Thoracic aorta (tissue), 2 donors: Measurements from ENCODE around the gene ATRN. TPM values are rescaled to one million over a fixed set of nuclear protein-coding genes. Genes with fewer than 3 reads are reported as not detected.
"Not testable (repeated sequence)": the region's sequence is repeated elsewhere in the genome, so short reads cannot be mapped to it uniquely, and the experiment has no call there.

Source experiments
- ATAC-seq: fragments of 150-250 bp; one replicate; pipeline ENCODE4 v1.8.0; 2017; ENCODE audit warnings: low read depth; ENCODE audit not compliant: insufficient number of reproducible peaks, low FRiP score
- DNase-seq: peaks from one replicate; pipeline ENCODE4 v3.0.0-alpha.2; 2020; ENCODE audit warnings: low spot score
- H3K27ac ChIP-seq, 2 donors: fragments of 200-600 bp; sonication (generic); 1 replicate in 1 of 2; 2 replicates in 1 of 2; pipeline ENCODE4 v1.5.1; 2016; ENCODE audit warnings: mild to moderate bottlenecking in 2 of 2, moderate library complexity in 2 of 2
- H3K27me3 ChIP-seq: fragments of 200-600 bp; sonication (generic); replicated peaks from 2 replicates; pipeline ENCODE4 v1.6.0; 2016; ENCODE audit warnings: mild to moderate bottlenecking; ENCODE audit not compliant: insufficient read depth
- H3K36me3 ChIP-seq: fragments of 200-600 bp; sonication (generic); one replicate; pipeline ENCODE4 v1.5.1; 2016
- H3K4me1 ChIP-seq, 2 donors: fragments of 200-600 bp; sonication (generic); 1 replicate in 1 of 2; 2 replicates in 1 of 2; pipeline versions ENCODE4 v1.5.1 to v1.6.0; 2016; ENCODE audit warnings: low read depth in 2 of 2, mild to moderate bottlenecking in 1 of 2; ENCODE audit not compliant: control insufficient read depth in 1 of 2
- H3K4me3 ChIP-seq: fragments of 200-600 bp; sonication (generic); 2 replicates; pipeline ENCODE4 v1.5.1; 2016; ENCODE audit warnings: mild to moderate bottlenecking
- H3K9me3 ChIP-seq: fragments of 200-600 bp; sonication (generic); 2 replicates; pipeline ENCODE4 v1.5.1; 2016
- CTCF ChIP-seq: fragments of 200-600 bp; sonication (generic); IDR thresholded peaks from one replicate; pipeline ENCODE4 v1.5.1; 2019; ENCODE audit warnings: antibody characterized with exemption
- total RNA-seq, 2 donors: library from RNA; depleted of rRNA; stranded (reverse); fragments of >200 nt; gene quantifications; one replicate each; pipeline versions ENCODE4 v1.1.0 to v1.2.3, GENCODE V29; 2016

Gene ATRN
- total RNA-seq, result 10 to 100 TPM; 25.0 to 32.9 TPM

- Histone ChIP-seq H3K4me1 (peaks cover 22 to 26% of the 10 kb centered on the region in 2 donors), H3K27me3 (no peaks in the 10 kb centered on the region), H3K4me3 (peak within 1 kb of the TSS; percentile 97), H3K36me3 (no peaks in the 10 kb centered on the region), H3K9me3 (no peaks in the 10 kb centered on the region), H3K27ac (peak within 1 kb of the TSS; percentile 70 to 82)
- ATAC-seq (peak; percentile 73), DNase-seq (peak; percentile 75)
- no peak for TF ChIP-seq CTCF
These were observed at the start of gene ATRN for GRCh38 chr20:3470627-3471396. ATRN (plus strand) TSS chr20:3471018; CDS start chr20:3471108, 90 bp downstream.

DNA sequence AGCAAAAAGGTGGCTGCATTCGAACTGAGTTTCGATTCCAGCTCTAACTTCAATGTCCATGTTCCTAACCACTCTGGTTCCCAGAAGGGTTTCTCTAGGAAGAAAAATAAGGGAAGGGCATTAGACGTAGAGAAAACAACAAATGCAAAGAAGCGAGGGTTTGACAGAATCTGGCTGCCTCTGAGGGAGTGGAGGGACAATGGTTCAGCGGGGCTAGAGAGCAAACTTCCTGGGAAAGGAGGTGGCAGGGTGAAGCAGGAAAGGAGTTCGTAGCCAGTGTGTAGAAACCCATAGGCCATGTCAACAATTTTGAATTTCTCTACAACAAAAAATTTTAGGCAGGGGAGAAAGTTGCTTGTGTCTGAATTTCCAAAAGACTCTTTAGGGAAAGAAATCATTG lies 48.8 kb upstream of the ATRN start:
- Histone ChIP-seq H3K4me3 (no peak overlapping the region), H3K9me3 (no peaks in the 10 kb centered on the region), H3K27ac (no peak overlapping the region), H3K27me3 (no peaks in the 10 kb centered on the region), H3K4me1 (no peaks in the 10 kb centered on the region), H3K36me3 (no peaks in the 10 kb centered on the region)
- TF ChIP-seq CTCF, result no peak
- ATAC-seq (no peak), DNase-seq (no peak)

GRCh38 chr20:3423126-3423525 lies 47.7 kb upstream of the ATRN start:
- TF ChIP-seq CTCF, result no peak
- DNase-seq (no peak), ATAC-seq (no peak)
- H3K27ac ChIP-seq, result no peak overlapping the region
- H3K9me3 ChIP-seq, result no peaks in the 10 kb centered on the region
- no peaks in the 10 kb centered on the region for H3K4me1 ChIP-seq
- no peak overlapping the region for H3K4me3 ChIP-seq
- H3K36me3 ChIP-seq, result no peaks in the 10 kb centered on the region
- no peaks in the 10 kb centered on the region for H3K27me3 ChIP-seq

DNA sequence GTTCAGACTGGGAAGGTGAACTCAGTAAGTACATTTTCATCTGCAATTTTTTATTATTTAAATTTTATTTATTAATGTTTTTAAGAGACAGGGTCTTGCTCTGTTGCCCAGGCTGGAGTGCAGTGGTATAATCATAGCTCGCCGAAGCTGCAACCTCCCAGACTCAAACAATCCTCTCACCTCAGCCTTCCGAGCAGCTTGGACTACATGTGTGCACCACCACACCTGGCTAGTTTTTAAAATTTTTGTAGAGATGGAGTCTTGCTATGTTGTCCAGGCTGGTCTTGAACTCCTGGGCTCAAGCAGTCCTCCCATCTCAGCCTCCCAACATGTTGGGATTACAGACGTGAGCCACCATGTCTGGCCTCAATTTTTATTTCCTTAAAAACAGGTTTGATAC lies 44.1 kb upstream of the ATRN start:
- not testable (repeated sequence) for H3K27ac ChIP-seq, ATAC-seq, H3K27me3 ChIP-seq

DNA sequence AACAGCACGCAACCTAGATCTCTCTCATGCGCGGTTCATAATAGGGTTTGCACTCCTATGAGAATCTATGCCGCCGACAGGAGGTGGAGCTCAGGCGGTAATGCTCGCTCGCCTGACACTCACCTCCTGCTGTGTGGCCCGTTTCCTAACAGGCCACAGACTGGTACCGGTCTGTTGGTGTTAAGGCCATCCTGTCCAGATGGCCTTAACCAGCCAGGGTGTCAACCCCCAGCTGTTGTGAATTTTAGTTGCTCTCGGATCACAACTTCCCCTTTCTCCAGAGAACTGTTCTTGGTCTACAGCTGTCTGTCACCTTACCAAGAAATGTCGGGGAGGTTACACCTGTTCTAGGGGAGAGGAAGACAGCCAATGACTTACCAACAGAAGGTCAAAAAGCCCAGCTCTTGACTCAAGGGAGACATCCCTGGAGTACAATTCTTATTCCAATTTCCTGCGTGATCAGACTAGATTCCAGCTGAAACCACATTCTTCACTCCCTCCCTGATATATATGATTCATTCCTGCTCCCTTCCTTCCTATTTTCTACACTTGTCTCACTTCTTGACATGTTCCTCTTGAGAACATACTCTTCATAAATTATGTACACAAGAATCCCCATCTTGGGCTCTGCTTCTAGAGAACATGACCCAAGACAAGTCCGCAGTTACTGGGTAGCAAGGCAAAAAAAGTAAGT lies 40.3 kb upstream of the ATRN start:
- Histone ChIP-seq H3K9me3 (no peaks in the 10 kb centered on the region), H3K27me3 (no peaks in the 10 kb centered on the region), H3K4me3 (no peak overlapping the region), H3K27ac (peak overlapping the region in 1 of 2 donors; percentile 26), H3K36me3 (no peaks in the 10 kb centered on the region), H3K4me1 (peaks cover 6 to 11% of the 10 kb centered on the region in 2 donors)
- ATAC-seq, result no peak
- TF ChIP-seq CTCF, result no peak
- no peak for DNase-seq

More for the DNA sequence above, 44.1 kb upstream of the ATRN start:
- not testable (repeated sequence) for H3K36me3 ChIP-seq, DNase-seq, H3K4me3 ChIP-seq, H3K9me3 ChIP-seq
- peaks cover 6 to 11% of the 10 kb centered on the region in 2 donors for H3K4me1 ChIP-seq
